NCI-H1930 (cell line): ENCODE measurements around the gene DRAP1.
"Not testable (repeated sequence)": the region's sequence is repeated elsewhere in the genome, so short reads cannot be mapped to it uniquely, and the experiment has no call there.

Experiments used
- DNase-seq, 2 experiments: peaks; one replicate each; lab custom pipeline; 2025; lab: John Stamatoyannopoulos, UW

DRAP1 gene

DNA sequence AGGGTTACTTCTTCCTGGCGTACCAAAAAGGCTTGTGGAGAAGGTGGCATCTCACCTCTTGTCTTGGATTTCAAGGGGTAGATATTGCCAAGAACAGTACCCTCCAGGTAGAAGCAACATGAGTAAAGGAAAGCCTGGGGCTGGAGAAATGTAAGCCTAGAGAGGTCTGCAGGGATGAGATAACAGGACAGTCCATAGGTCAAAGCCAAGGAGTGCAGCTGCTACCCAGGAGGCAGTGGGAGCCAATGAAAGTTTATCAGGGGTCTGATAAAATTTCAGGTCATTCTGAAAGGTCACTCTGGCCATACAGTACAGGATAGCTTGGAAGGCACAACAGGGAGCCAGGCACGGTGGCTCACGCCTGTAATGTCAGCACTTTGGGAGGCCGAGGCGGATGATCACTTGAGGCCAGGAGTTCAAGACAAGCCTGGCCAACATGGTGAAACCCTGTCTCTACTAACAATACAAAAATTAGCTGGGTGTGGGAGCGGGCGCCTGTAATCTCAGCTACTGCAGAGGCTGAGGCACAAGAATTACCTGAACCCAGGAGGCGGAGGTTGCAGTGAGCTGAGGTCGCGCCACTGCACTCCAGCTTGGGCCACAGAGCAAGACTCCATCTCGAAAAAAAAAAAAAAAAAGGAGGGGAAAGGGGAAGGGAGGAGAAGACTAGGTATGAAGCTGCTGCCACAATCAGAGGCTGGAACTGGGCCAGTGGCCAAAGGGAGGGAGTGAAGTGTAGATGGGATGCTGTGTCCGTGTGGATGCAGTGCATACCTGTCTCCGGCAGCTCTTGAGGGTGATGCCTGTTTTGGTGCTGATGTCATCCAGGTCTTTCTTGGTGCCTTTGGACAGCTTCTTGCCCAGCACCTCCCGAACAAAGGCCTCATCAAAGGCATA lies 32.2 kb upstream of the DRAP1 start:
- DNase-seq = no peak

DNA sequence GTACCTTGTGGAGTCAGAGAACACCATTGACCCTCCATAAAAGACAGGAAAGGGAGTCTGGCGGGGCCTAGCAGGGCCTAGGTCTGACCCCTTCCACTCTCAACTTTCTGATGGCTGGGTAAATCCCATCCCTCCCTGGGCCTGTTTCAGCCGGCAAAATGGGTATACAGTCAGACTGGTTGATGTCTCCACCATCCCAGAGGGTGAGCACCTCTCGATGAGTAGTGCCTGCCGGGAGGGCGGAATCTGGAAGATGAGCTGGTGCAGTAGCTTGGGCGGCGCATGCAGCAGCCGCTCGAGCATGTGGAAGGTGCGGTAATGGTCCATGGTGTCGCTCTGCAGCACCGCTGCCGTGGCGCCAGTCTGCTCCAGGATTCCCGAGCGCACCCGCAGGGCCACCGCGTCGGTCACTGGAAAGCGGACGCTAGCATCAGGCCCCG lies 31.5 kb upstream of the DRAP1 start:
- DNase-seq = no peak

GRCh38 chr11:65888163-65888814 lies 30.9 kb upstream of the DRAP1 start, which contains the start of gene FIBP:
FIBP (minus strand) TSS chr11:65888471; CDS start chr11:65888418, 53 bp downstream.
- DNase-seq = peak; percentile 93

- DNase-seq = peak; percentile 81 to 91
Measured at GRCh38 chr11:65890324-65891218, 28.7 kb upstream of the DRAP1 start, which contains the start of gene CCDC85B. CCDC85B (plus strand) TSS chr11:65890673; CDS start chr11:65890784, 111 bp downstream.

DNA sequence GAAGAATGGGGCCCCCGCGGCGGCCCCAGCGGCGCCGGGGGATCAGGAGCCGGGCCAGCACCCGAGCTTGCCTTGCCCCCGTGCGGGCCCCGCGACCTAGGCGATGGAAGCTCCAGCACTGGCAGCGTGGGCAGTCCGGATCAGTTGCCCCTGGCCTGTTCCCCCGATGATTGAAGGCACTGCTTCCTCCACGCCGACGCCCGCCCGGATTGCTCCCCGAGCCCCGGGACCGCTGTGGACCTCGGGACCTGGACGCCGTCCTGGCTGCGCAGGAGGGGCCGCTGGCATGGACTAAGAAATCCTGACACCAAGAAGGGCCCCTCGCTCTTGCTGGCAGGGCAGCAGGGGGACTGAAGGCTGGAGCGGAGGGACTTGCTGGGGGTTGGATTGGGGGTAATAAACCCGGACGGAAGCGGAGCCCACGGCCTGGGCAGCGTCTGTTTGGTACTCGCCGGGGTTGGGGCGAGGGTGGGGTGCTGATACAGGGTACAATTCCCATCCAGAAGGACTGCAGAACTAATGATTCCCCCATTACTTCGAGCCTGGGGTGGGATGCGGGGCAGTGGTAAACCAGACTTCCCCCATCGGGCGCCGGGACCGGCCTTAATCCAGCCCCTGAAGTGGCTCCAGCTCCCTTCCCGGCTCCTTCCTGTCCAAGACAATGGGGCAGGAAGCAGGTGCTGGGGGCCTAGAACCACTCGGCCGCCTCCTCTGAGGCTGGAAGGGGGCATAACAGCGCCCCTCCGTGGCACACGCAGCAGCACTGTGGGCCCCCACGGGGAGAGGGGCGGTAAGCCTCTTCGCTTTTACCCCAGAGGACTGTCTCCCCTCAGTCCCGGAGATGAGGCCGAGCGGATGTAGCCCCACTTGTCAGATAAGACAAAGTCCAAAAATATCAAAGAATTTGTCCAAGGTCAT lies 27.7 kb upstream of the DRAP1 start:
- DNase-seq = peak in 1 of 2 experiments; percentile 23

GRCh38 chr11:65892137-65892540 lies 27.1 kb upstream of the DRAP1 start:
- not testable (repeated sequence) for DNase-seq

- no peak for DNase-seq
Measured at GRCh38 chr11:65892661-65893317, 26.4 kb upstream of the DRAP1 start.

- DNase-seq = no peak
Measured at GRCh38 chr11:65894034-65894591, 25.1 kb upstream of the DRAP1 start.

DNA sequence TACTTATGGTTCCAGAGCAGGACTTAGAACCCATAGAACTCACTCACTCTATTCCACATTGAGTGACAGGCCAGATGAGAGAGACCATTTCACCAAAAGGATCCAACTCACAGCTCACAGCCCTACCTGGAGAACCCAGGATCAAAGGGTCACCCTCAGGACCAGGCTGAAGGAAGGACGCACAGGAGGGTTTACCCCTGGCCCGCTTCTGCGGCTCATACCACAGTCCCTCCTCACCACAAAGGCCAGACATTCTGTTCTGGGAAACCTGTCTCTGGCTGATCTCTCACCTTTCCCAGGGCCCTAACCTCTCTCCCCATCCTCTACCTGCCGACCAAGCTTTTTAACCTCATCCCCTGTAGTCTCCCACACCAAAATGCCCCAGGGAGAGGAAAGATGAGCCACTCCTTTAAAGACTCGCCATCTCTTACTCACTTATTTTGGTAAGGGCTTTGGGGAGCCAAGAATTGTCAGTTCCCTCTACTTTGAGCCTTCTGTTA lies 23.7 kb upstream of the DRAP1 start:
- DNase-seq = no peak

DNA sequence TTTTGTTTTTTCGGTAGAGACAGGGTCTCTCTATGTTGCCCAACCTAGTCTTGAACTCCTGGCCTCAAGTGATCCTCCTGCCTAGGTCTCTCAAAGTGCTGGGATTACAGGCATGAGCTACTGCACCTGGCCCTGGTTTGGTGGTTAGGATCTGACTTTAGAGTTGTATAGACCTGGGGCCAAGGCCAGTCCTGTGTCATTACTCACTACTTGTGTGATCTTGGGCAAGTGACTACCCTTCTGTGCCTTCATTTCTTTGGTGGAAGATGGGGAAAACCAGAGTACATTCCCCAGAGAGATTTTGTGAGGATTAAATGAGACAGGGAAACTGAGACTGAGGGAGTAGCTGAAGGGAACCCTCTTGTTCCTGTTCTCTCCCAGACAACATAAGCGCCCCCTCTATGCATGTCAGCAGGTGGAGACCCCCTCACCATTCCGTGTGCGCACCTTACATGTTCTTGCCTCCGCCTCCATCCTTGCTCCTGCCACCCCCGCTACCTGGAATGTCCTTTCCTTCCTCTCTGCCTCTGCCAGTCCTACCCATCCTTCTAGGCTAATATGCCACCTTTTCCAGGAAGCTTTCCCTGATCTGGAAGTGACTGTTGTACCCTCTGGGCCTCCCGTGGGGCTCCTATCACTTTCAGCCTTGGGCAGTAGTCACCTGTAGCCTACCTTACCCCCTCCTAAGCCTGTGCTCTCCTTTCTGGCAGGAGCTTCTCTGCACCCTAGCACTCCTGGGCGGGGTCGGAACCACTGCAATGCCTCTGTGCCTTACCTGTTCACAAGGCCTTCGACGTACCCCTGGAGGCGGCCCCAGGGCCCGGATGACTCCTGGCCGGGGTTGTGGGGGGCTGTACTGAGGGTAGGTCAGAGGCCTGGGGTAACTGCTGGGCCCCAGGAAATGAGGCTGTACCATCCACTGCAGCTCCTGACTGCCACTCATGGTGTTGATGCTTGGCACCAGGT lies 22.9 kb upstream of the DRAP1 start:
- DNase-seq = no peak

DNA sequence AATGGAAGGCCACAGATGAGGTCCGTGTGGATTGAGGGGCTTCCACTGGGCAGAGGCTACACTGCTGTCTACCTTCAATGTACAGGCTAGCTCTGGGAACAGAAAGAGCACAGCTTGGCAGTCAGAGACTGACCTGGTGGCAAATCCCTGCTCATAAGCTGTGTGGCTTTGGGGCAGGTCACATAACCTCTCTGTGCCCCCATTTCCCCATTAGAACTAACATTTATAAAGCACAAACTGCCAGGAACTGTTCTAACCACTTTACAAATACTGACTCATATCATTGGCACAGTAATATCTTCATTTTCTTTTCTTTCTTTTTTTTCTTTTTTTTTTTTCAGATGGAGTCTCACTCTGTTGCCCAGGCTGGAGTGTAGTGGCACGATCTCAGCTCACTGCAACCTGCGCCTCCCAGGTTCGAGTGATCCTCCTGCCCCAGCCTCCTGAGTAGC lies 22.2 kb upstream of the DRAP1 start:
- no peak for DNase-seq

DNA sequence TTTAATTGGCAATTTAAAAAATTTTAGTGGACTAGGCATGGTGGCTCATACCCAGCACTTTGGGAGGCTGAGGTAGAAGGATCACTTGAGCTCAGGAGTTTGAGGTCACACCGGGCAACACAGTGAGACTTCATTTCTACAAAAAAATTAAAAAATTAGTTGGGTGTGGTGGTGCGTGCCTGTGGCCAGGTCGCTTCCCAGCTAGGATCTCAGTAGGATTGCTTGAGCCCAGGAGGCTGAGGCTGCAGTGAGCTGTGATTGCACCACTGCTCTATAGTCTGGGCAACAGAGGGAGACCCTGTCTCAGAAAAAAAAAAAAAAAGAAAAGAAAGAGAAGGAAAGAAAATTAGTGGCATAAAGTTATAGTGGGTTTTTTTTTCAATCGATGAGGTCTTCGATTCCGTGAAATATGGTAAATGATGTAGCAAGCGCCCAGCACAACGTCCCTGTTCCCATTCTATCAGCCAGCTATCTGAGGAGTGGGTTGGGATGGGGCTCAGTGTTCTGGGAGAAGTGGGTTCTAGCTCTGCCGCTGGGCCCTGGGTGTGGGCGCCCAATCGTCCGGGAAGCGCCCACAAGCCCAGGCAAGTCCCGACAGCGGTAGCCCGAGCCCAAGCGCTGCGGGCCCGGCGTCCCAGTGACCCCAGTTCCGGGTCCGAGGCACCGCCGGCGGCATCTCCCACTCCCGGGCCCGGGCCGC lies 20.4 kb upstream of the DRAP1 start:
- DNase-seq = no peak

GRCh38 chr11:65899356-65900124 lies 19.7 kb upstream of the DRAP1 start:
- DNase-seq = no peak

GRCh38 chr11:65900125-65900898 lies 18.9 kb upstream of the DRAP1 start, which contains the start of gene FOSL1:
FOSL1 (minus strand) TSS chr11:65900388; CDS start chr11:65900339, 49 bp downstream.
- peak in 1 of 2 experiments; percentile 58 for DNase-seq

- no peak for DNase-seq
Measured at GRCh38 chr11:65900899-65901180, 18.4 kb upstream of the DRAP1 start.

DNA sequence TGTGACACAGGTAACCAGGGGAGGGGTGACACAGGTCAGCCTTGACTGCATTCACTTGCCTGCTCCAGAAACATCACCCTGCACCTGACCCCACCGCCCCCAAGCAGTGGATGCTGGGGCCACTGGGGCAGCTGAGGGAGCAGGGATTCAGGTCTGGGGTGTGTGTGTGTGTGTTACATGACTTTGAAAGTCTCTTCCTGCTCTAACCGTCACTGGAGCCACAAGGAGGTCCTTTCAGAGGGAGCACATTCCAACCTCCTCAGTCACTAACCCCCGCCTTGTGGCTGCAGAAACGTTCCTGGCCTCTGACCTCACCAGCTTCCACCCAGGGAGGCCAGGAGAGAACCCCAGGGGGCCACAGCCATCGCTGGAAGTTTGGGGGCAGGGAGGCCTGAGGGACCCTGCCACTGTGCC lies 16.2 kb upstream of the DRAP1 start:
- DNase-seq = no peak
